Body of pancreas (tissue), 4 donors: ENCODE results near the gene CMSS1. TPM values are rescaled to one million over a fixed set of nuclear protein-coding genes. Genes with fewer than 3 reads are reported as not detected.

Source experiments
- ATAC-seq: fragments of 150-250 bp; one replicate; pipeline ENCODE4 v1.9.1; 2016
- DNase-seq, 4 donors: peaks; one replicate each; pipeline ENCODE4 v3.0.0-alpha.2; 2019
- H3K27ac ChIP-seq, 4 donors: fragments of 200-600 bp; sonication (generic); 1 replicate in 3 of 4; 2 replicates in 1 of 4; pipeline versions ENCODE4 v1.5.1 to v1.6.1; 2016 to 2019; ENCODE audit warnings: mild to moderate bottlenecking in 1 of 4, mixed read lengths in 1 of 4, moderate library complexity in 1 of 4
- H3K27me3 ChIP-seq, 2 donors: fragments of 200-600 bp; sonication (generic); one replicate each; pipeline ENCODE4 v1.6.0; 2016; ENCODE audit warnings: mild to moderate bottlenecking in 1 of 2
- H3K36me3 ChIP-seq, 2 donors: fragments of 200-600 bp; sonication (generic); replicated peaks in 1 of 2; 2 replicates each; pipeline ENCODE4 v1.5.1; 2016; ENCODE audit warnings: low read depth in 2 of 2; ENCODE audit not compliant: insufficient read depth in 1 of 2
- H3K4me1 ChIP-seq: fragments of 200-600 bp; sonication (generic); one replicate; pipeline ENCODE4 v1.6.0; 2016
- H3K4me3 ChIP-seq, 2 donors: fragments of 200-600 bp; sonication (generic); 1 replicate in 1 of 2; 2 replicates in 1 of 2; pipeline ENCODE4 v1.5.1; 2016 to 2019
- H3K9me3 ChIP-seq, 3 donors: fragments of 200-600 bp; sonication (generic); 1 replicate in 2 of 3; 2 replicates in 1 of 3; pipeline ENCODE4 v1.5.1; 2016
- CTCF ChIP-seq, 7 experiments: fragments of 450-650 bp in 4 of 7; fragments of 200-600 bp in 3 of 7; sonication (generic) in 3 of 7; IDR thresholded peaks; one replicate each; pipeline ENCODE4 v1.5.1; 2016 to 2019; ENCODE audit warnings: antibody characterized with exemption in 7 of 7
- POLR2A ChIP-seq, 3 donors: fragments of 450-650 bp; IDR thresholded peaks; one replicate each; pipeline ENCODE4 v1.6.1; 2016; ENCODE audit warnings: antibody characterized with exemption in 3 of 3, mild to moderate bottlenecking in 2 of 3
- WGBS, 2 donors: methylation state at CpG; one replicate each; pipeline ENCODE4 v1.1.5; 2017; 5-methylcytosine and 5-hydroxymethylcytosine counted together
- intact Hi-C: fragments of 100-400 bp; cut with DNase I; formaldehyde crosslinking; loops from one replicate; pipeline ENCODE4 v1.15.1; 2023
- total RNA-seq, 2 donors: library from RNA; depleted of rRNA; stranded (reverse); fragments of >200 nt; gene quantifications; one replicate each; pipeline ENCODE4 v1.1.0, GENCODE V29; 2016

The CMSS1 gene
- total RNA-seq, 2 donors from 2014 or later = 3.9 to 21.4 TPM

GRCh38 chr3:100030914-100031425 lies 213.3 kb downstream of the CMSS1 start:
- 93 to 94% methylated on average over 1 of the region's 1 CpG for WGBS, 2 donors
- ATAC-seq (no peak), DNase-seq (no peak)
- H3K27ac ChIP-seq = no peak overlapping the region
- intact Hi-C loops = no loop called here
- H3K27me3 ChIP-seq = no peaks in the 10 kb centered on the region
- H3K36me3 ChIP-seq = no peaks in the 10 kb centered on the region
- no peak overlapping the region for H3K4me3 ChIP-seq
- H3K9me3 ChIP-seq = no peaks in the 10 kb centered on the region
- H3K4me1 ChIP-seq = peaks cover 43% of the 10 kb centered on the region
- no peak for TF ChIP-seq POLR2A (IDR thresholded peaks at IDR 0.05)
- TF ChIP-seq CTCF (IDR thresholded peaks at IDR 0.05) = no peak

DNA sequence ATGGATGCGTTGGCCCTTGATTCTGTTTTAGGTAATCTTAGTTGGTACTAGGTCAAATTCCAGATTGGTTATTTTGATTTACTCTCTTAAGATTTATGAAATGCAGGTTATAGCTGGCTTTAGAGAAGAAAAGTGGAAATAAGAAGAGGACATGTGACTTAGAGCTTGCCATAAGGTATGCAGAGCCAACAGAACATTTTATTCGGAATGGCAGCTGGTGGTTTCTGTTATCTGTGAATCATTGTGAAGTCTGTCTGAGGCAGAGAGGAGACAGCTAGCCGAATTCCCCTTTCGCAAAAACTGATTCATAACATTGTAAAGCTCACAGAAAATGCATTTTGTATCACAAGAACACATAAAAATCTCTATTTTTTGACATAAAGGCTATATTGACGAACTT lies 214.6 kb downstream of the CMSS1 start:
- WGBS, 2 donors = 64 to 66% methylated on average over 5 of the region's 5 CpGs
- Histone ChIP-seq H3K27ac (no peak overlapping the region), H3K36me3 (no peaks in the 10 kb centered on the region), H3K27me3 (no peaks in the 10 kb centered on the region), H3K4me3 (no peak overlapping the region), H3K4me1 (peaks cover 47% of the 10 kb centered on the region), H3K9me3 (no peaks in the 10 kb centered on the region)
- intact Hi-C loops = no loop called here
- DNase-seq = no peak
- TF ChIP-seq CTCF (IDR thresholded peaks at IDR 0.05) (no peak), POLR2A (IDR thresholded peaks at IDR 0.05) (no peak)
- no peak for ATAC-seq

DNA sequence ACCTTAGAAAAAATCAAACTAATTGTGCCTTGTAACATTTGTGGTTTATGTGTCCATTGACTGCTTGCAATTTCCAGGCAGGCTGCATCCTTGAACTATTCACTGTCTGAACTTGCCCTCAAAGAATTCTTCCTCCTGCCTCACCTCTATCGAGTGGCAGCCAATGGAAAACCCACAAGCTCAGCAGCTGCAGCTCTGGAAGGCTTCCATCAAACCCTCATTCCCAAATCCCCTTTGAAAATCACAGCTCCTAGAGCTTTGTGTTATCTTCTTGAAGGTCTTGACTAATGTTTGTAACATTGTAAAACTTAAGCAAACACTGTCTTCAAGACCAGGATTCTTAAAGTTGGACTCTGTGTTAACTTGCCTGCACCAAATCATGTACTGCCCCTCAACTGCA lies 215.5 kb downstream of the CMSS1 start:
- 22 to 23% methylated on average over 1 of the region's 1 CpG for WGBS, 2 donors
- ATAC-seq (no peak), DNase-seq (peak in 1 of 4 donors; percentile 20)

GRCh38 chr3:100033903-100034471 lies 216.3 kb downstream of the CMSS1 start:
- H3K36me3 ChIP-seq = no peaks in the 10 kb centered on the region
- no peaks in the 10 kb centered on the region for H3K9me3 ChIP-seq
- H3K27ac ChIP-seq = peak overlapping the region in 1 of 4 donors; percentile 19
- intact Hi-C loops = no loop called here
- no peak for TF ChIP-seq CTCF (IDR thresholded peaks at IDR 0.05)
- no peak for TF ChIP-seq POLR2A (IDR thresholded peaks at IDR 0.05)
- ATAC-seq (no peak), DNase-seq (no peak)
- H3K4me1 ChIP-seq = peaks cover 55% of the 10 kb centered on the region
- no peaks in the 10 kb centered on the region for H3K27me3 ChIP-seq
- WGBS, 2 donors = 89 to 92% methylated on average over 3 of the region's 3 CpGs
- no peak overlapping the region for H3K4me3 ChIP-seq

More for the DNA sequence above, 215.5 kb downstream of the CMSS1 start:
- Histone ChIP-seq H3K27ac (peak overlapping the region in 1 of 4 donors; percentile 19), H3K4me3 (no peak overlapping the region), H3K4me1 (peaks cover 47% of the 10 kb centered on the region), H3K36me3 (no peaks in the 10 kb centered on the region), H3K27me3 (no peaks in the 10 kb centered on the region), H3K9me3 (no peaks in the 10 kb centered on the region)
- intact Hi-C loops = no loop called here
- no peak for TF ChIP-seq POLR2A (IDR thresholded peaks at IDR 0.05)

GRCh38 chr3:100039075-100039474 lies 221.4 kb downstream of the CMSS1 start:
- peak overlapping the region in 2 of 4 donors; percentile 76 to 81 for H3K27ac ChIP-seq
- intact Hi-C loops = no loop called here
- peaks cover 38% of the 10 kb centered on the region for H3K4me1 ChIP-seq
- ATAC-seq (no peak), DNase-seq (no peak)
- H3K9me3 ChIP-seq = no peaks in the 10 kb centered on the region
- no peaks in the 10 kb centered on the region for H3K27me3 ChIP-seq
- no peaks in the 10 kb centered on the region for H3K36me3 ChIP-seq
- H3K4me3 ChIP-seq = no peak overlapping the region
- TF ChIP-seq POLR2A (IDR thresholded peaks at IDR 0.05) (no peak), CTCF (IDR thresholded peaks at IDR 0.05) (no peak)
